Measurements from ENCODE around the gene XIAP.
"Not testable (repeated sequence)": the region's sequence is repeated elsewhere in the genome, so short reads cannot be mapped to it uniquely, and the experiment has no call there.

XIAP gene

DNA sequence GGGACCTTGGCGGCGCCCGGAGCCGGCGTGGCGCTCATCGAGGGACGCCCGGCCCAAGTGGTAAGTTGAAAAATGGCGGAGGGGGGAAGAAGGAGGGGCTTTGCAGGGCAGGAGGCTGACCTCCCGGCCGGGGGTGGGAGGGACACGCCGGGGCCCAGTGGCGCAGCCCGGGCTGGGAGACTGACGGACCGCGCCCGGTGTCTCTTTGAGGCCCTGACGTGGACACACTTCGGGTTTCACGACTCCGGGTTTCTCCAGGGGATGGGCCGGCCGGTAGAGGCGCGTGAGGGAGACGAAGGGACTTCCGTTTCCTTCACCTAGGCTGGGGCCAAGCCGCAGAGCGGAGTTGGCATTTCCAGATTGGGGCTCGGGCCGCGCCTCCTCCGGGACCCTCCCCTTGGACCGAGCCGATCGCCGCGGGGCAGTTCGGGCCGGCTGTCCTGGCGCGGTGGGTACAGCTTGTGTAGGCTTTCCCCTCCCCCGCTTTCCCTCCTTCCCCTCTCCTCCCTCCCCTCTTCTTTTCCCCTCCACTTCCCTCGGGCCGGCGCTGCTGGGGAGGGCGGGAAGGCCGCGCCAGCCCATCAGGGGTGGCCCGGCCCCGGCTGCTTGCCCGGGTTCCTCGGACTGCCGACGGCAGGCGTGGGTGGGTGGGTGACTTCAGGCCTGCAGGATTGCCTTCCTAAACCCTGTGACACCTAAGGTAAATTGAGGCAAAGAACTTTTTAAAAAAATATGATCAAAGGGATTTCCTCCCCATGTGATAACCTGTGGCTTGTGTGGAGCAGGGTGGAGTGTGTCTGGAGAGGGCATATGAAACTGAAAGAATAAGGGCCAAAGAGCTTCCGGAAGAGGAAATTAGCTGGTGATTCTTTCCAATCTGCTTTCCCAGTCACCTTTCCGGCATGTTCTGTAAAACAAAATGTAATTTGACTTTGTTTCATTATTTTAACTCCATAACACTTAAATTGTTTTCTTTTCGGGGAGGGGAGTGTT lies at the start of gene XIAP:
XIAP (plus strand) TSS at position 208 of the 993 bp plus-strand sequence. CDS start 25,610 bp downstream, outside the sequence.
- peak; percentile 88 for DNase-seq

GRCh38 chrX:123814343-123814742 lies 45.5 kb upstream of the XIAP start:
- DNase-seq = no peak

- not testable (repeated sequence) for DNase-seq
Measured at GRCh38 chrX:123814934-123815394, 44.9 kb upstream of the XIAP start.

DNA sequence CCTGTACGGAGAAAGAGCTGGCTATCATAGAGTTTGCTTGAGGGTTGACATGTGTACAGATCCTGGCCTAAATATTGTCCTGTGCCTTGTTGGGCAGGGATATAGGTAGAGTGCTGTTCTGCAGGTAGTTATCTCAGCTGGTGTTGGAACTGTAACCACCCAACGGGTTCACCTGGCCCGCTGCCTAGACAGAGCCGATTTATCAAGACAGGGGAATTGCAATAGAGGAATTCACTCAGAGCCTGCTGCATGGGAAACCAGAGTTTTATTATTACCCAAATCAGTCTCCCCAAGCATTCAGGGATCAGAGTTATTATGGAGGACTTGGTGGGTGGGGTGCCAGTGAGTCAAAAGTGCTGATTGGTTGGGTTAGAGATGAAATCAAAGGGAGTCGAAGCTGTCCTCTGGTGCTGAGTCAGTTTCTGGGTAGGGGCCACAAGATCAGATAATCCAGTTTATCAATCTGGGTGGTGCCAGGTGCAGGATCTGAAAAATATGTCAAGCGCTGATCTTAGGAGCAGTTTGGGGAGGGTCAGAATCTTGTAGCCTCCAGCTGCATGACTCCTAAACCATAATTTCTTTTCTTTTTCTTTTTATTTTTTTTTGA lies 42.5 kb upstream of the XIAP start:
- DNase-seq = no peak

DNA sequence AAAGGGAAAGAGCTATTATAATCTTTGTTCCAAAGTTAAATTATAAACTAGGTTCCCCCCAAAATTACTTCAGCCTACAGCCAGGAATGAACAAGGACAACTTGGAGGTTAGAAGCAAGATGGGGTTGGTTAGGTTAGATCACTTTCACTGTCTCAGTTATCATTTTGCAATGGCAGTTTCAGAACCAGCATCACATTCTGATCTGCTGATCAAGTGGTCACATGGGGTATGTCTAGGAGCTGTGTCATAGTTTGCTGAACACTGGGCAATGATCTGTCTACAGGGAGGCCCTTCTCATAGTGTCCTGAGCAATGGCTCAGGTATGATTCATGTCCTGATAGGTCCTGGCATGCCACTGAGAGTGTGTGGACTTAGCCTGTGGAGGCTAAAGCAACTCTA lies 41.6 kb upstream of the XIAP start:
- DNase-seq = no peak

DNA sequence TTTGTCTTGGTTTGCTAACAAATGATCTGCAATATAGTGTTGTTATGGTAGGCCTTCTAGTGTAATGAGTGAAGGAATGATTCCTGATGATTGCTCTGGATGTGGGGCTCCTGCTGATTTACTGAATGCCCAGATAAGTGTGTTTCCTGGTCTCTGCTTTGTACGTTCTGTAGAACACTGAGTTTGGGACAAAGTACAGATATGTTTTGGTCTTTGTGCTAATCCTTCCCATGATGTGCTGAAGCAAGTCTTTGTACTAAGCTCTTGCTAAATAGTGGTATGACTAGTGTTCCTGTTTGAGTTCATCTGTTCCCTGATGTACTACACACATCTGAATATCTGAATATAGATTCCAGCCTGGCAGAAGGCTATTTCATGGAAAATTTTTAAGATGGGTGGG lies 36.9 kb upstream of the XIAP start:
- no peak for DNase-seq

DNA sequence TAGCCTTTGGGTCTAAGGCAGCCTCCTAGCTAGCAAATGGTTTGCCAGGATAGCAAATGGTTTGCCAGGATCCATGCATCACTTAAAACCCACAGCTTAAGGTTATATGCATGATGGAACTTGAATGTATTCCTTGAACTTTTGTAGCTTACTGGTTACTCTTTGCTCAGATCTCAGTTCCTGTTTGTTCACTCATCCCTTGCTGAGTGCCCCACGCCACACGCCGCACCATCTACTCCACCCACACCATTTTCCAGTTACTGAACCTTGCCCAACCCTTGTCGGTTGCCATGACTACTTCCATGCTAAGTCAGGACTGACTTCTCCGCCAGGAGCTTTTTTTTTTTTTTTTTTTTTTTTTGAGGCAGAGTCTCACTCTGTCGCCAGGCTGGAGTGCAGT lies 29.5 kb upstream of the XIAP start:
- no peak for DNase-seq

GRCh38 chrX:123833387-123833786 lies 26.5 kb upstream of the XIAP start:
- peak; percentile 77 for DNase-seq

DNA sequence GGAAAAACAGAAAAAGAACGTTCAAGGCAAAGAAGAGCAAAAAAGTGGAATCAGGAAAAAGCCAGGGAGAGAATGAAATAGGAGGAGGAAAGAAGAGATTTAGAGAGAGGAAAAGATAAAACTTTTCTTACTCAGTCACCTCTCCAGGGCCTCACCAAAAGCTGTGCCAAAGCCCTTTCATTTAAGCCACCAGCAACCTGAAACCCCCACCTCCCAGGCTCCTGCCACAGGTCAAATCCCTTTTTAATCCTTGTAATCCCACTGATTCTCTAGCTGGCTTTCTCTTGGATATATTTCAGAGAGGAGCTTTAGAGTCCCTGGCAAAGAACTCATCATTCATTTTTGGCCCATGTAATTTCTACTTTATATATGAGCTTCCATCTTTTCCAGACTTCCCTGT lies 25.7 kb upstream of the XIAP start:
- no peak for DNase-seq

- DNase-seq = no peak
Measured at GRCh38 chrX:123835661-123836371, 24.0 kb upstream of the XIAP start.

DNA sequence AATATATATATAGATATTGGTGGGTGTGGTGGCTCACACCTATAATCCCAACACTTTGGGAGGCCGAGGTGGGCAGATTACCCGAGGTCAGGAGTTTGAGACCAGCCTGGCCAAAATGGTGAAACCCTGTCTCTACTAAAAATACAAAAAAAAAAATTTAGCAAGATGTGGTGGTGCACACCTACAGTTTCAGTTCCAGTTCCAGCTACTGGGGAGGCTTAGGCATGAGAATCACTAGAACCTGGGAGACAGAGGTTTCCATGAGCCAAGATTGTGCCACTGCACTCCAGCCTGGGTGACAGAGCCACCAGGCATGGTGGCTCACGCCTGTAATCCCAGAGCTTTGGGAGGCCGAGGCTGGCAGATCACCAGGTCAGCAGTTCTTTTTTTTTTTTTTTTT lies 14.7 kb upstream of the XIAP start:
- DNase-seq = not testable (repeated sequence)

DNA sequence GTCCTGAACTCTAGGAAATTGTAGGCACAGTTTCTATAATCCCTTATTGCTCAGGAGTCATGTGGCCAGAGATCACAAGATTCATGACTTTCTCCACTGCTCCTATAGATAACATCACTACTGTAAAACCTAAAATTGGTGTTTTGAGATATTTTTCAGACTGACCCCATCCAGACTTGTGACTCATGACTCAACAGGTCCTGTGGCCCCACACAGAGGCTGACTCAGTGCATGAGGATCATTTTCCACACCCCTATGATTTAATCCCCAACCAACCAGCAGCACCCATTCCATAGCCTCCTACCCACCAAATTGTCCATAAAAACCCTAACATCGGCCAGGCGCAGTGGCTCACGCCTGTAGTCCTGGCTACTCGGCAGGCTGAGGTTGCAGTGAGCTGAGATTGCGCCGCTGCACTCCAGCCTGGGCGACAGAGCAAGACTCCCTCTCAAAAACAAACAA lies 13.2 kb upstream of the XIAP start:
- DNase-seq = no peak

GRCh38 chrX:123847056-123847455 lies 12.8 kb upstream of the XIAP start:
- no peak for DNase-seq

GRCh38 chrX:123849096-123849495 lies 10.8 kb upstream of the XIAP start:
- DNase-seq = no peak

GRCh38 chrX:123849906-123850305 lies 9.9 kb upstream of the XIAP start:
- not testable (repeated sequence) for DNase-seq

GRCh38 chrX:123851079-123851478 lies 8.8 kb upstream of the XIAP start:
- no peak for DNase-seq

DNA sequence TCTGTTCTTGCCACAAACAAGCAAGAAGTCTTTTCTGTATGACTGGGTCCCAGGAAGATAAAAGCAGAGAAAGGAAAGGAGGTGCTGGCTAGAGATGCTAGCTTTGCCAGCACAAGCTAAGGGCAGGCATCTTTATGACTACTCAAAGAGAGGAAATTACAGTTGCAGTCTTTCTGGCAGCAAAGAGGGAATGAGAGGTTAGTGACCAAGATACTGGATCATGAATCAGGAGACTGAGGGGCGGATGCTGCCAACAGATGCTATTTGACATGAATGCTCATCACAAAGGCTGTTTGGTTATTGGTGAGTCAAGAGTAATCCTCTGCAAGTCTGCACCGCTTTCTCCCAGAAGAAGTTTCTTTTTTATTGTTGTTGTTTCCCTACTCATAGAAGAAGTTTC lies 5.5 kb upstream of the XIAP start:
- DNase-seq = no peak

DNA sequence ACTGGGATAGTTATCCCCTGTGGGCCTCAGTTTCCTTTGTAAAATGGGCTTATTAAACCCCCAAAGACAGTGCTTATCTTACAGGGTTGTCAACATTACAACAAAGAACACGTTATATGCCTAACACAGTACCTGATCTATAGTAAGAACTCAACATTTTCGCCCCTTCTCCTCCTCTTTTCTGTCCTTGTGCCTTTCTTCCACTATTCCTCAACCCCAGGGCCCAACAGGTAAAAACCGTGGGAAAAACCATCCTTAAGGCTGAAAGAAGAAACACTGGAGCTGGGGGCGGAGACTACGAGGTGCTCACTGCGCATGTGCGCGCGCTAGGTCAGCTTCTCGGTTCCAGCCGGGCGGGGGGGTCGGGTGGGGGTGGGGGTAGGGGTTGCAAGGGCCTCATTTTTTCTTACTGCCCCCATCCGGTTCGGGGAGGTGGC lies 426 bp upstream of the XIAP start:
- DNase-seq = no peak

- DNase-seq = no peak
Measured at GRCh38 chrX:123860983-123861382, 1.1 kb downstream of the XIAP start.

GRCh38 chrX:123869488-123869887 lies 9.6 kb downstream of the XIAP start:
- DNase-seq = no peak

- DNase-seq = no peak
Measured at GRCh38 chrX:123871309-123871708, 11.5 kb downstream of the XIAP start.

GRCh38 chrX:123873956-123874355 lies 14.1 kb downstream of the XIAP start:
- no peak for DNase-seq

DNA sequence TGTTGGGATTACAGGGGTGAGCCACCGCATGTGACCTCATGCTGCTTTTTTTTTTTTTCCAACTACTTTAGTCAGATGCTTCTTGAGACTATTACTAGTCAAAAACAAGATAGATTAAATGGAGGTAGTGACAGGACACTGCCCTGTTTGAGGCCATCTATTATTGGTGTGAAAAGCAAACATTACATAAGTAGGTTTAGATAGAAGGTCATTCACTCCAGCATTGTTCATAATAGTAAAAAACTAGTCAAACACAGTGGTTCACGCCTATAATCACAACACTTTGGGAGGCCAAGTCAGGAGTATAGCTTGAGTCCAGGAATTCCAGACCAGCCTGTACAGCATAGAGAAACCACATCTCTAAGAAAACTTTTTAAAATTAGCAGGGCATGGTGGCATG lies 16.3 kb downstream of the XIAP start:
- DNase-seq = no peak

Measured in activated CD8-positive, alpha-beta memory T cell treated with anti-CD3 and anti-CD28 coated beads for 24 hours (primary cell).